HL-60/S4 treated with retinoic acid at 250 ng/mL for 4 days and 3 days (cell line): ENCODE results near the gene DLG5.

Source experiments
- in situ Hi-C: fragments of 300-500 bp; cut with MboI; formaldehyde crosslinking; loops from 2 replicates; pipeline ENCODE4 v1.7.0; 2022; ENCODE audit warnings: low sequenced_read_pairs

Gene DLG5

GRCh38 chr10:77911535-77912123 is 14.9 kb downstream of the DLG5 start:
- in situ Hi-C loops: no loop called here

- in situ Hi-C loops: no loop called here
Observed at GRCh38 chr10:77910524-77911145, 15.9 kb downstream of the DLG5 start.

GRCh38 chr10:77909749-77910375 is 16.7 kb downstream of the DLG5 start:
- in situ Hi-C loops: no loop called here

- in situ Hi-C loops: no loop called here
Observed at GRCh38 chr10:77909021-77909748, 17.4 kb downstream of the DLG5 start.

- in situ Hi-C loops: no loop called here
Observed at GRCh38 chr10:77907900-77908717, 18.4 kb downstream of the DLG5 start.

GRCh38 chr10:77907462-77907861 is 19.1 kb downstream of the DLG5 start:
- in situ Hi-C loops: no loop called here

GRCh38 chr10:77906951-77907421 is 19.6 kb downstream of the DLG5 start:
- in situ Hi-C loops: no loop called here

- in situ Hi-C loops: no loop called here
Observed at GRCh38 chr10:77905781-77906180, 20.8 kb downstream of the DLG5 start.

- in situ Hi-C loops: no loop called here
Observed at GRCh38 chr10:77905086-77905748, 21.3 kb downstream of the DLG5 start.

GRCh38 chr10:77904100-77904840 is 22.3 kb downstream of the DLG5 start:
- in situ Hi-C loops: no loop called here

GRCh38 chr10:77902159-77902558 is 24.4 kb downstream of the DLG5 start:
- in situ Hi-C loops: no loop called here

GRCh38 chr10:77901743-77902142 is 24.8 kb downstream of the DLG5 start:
- in situ Hi-C loops: no loop called here

GRCh38 chr10:77899690-77900089 is 26.9 kb downstream of the DLG5 start:
- in situ Hi-C loops: no loop called here

GRCh38 chr10:77899080-77899477 is 27.5 kb downstream of the DLG5 start:
- in situ Hi-C loops: no loop called here

GRCh38 chr10:77898323-77899079 is 28.1 kb downstream of the DLG5 start:
- in situ Hi-C loops: no loop called here

- in situ Hi-C loops: no loop called here
Observed at GRCh38 chr10:77896058-77896457, 30.5 kb downstream of the DLG5 start.

- in situ Hi-C loops: no loop called here
Observed at GRCh38 chr10:77894058-77894457, 32.5 kb downstream of the DLG5 start.

GRCh38 chr10:77893386-77893785 is 33.2 kb downstream of the DLG5 start:
- in situ Hi-C loops: no loop called here

GRCh38 chr10:77892761-77893160 is 33.8 kb downstream of the DLG5 start:
- in situ Hi-C loops: no loop called here
